IPS-18c (cell line): ENCODE data around the gene OBI1.
"Not testable (repeated sequence)": the region's sequence is repeated elsewhere in the genome, so short reads cannot be mapped to it uniquely, and the experiment has no call there.

Experiments used
- H3K4me3 ChIP-seq: 2 replicates; pipeline ENCODE4 v1.7.0; 2013; ENCODE audit warnings: low read depth, mild to moderate bottlenecking, low read length, moderate library complexity; ENCODE audit not compliant: insufficient read depth
- H3K9me3 ChIP-seq: one replicate; pipeline ENCODE4 v1.6.1; 2013; ENCODE audit warnings: mild to moderate bottlenecking, low read length, moderate library complexity; ENCODE audit not compliant: control insufficient read depth, insufficient read depth

OBI1 gene

DNA sequence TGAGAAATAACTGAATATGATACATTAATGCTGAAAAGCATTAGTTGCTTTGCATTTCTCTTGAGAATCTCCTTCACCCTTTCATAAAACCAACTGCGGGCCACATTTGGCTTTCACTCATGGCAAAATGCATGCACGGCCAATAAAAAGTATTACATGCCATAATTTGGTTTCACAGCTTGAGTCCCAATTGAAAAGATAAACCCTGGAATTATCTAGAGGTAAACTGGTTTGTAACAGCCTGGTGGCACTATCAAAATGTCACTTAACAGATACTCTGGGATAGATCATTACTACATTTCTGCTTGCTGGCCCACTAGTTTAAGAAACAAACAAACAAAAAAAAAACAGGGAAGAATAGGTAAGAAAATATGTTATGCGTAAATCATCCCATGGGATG lies 3.9 kb downstream of the OBI1 start:
- no peak overlapping the region for H3K4me3 ChIP-seq
- H3K9me3 ChIP-seq, result no peaks in the 10 kb centered on the region

DNA sequence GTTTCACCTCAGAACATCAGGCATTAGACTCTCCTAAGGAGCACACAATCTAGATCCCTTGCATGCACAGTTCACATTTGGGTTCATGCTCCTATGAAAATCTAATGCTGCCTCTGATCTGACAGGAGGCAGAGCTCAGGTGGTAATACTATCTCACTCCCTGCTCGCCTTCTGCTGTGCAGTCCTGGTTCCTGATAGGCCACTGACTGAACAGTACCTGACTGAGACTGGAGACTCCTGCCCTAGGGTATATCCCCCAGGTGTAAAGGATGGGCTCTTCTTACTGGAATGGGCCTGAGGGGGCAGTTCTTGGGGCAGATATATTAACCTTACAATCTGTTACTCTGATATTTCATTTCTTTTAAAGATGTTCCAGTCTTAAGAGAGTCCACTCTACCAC lies 6.3 kb downstream of the OBI1 start:
- no peaks in the 10 kb centered on the region for H3K9me3 ChIP-seq
- no peak overlapping the region for H3K4me3 ChIP-seq

DNA sequence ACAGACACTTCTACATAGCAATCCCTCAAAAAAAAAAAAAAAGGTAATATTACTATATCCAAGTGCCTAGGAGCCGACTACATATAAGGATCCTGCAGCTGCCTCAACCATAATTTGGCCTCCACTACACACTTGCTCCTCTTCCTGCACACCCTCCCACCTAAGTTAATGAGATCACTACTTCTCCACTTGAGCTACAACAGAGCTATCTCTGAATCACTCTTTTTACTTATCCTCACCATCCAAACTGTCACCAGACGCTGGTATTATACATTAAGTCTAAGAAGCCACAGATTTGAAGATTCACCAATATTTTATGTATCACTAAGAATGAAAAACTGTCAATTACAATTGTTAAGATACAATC lies 8.3 kb downstream of the OBI1 start:
- no peaks in the 10 kb centered on the region for H3K9me3 ChIP-seq
- no peak overlapping the region for H3K4me3 ChIP-seq

DNA sequence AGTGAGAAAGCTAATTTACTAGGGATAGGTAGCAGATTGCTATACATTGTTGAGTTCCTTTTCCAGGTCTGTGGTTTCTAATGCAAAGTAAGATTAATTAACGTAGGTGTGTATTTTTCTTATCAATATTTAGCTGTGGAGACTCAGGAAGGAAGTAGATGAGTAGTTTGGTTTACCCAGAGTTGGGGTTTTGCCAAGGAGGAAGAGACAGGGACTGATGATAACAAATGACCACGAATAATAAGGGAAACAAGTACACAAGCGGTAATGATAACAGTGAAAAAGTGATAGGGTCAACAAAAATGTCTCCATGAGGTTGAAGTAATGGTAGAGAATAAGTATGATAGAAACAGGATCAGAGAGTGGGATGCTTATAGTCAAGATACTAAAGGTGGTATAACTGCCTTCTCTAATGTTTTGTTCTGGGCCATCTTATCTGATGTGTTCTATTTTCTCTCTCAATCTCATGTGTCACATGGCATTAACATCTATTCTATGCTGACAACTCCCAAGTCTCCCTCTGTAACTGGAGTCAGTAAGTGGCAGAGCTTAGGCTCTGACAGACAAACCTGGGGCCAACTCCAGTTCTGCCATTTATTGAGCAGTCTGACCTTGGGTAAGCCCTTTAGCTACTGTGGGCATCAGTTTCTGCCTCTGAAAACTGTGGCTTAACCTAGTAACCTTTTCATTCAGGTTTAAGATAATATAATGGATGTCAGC lies 8.8 kb downstream of the OBI1 start:
- no peaks in the 10 kb centered on the region for H3K9me3 ChIP-seq
- H3K4me3 ChIP-seq, result no peak overlapping the region

DNA sequence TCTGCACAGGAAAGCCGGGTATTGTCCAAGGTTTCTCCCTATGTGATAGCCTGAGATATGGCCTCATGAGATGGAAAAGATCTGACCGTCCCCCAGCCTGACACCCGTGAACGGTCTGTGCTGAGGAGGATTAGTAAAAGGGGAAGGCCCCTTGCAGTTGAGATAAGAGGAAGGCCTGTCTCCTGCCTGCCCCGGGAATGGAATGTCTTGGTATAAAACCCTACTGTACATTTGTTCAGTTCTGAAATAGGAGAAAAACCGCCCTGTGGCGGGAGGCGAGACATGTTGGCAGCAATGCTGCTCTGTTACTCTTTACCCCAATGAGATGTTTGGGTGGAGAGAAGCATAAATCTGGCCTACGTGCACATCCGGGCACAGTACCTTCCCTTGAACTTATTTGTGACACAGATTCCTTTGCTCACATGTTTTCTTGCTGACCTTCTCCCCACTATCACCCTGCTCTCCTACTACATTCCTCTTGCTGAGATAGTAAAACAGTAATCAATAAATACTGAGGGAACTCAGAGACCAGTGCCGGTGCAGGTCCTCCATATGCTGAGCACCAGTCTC lies 11.8 kb downstream of the OBI1 start:
- H3K9me3 ChIP-seq, H3K4me3 ChIP-seq: not testable (repeated sequence)

DNA sequence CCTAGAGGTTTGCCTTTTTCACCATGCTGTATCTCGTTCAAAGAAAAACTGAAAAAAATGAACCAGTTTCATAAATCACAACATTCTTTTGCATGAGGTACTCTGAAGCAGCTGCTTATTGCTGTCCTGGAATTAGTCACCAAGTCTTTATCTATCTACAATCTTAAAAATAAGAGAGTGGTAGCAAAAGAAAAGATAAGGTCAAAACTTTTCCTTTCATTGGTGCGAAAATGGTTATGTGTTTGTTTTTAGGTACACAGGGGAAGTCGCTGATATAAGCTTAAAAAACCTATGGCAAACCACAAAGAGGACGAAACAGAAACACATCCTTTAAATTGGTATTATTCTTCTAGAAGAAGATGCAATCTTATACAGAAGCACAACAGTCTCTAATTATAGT lies 20.7 kb downstream of the OBI1 start:
- no peak overlapping the region for H3K4me3 ChIP-seq
- no peaks in the 10 kb centered on the region for H3K9me3 ChIP-seq

DNA sequence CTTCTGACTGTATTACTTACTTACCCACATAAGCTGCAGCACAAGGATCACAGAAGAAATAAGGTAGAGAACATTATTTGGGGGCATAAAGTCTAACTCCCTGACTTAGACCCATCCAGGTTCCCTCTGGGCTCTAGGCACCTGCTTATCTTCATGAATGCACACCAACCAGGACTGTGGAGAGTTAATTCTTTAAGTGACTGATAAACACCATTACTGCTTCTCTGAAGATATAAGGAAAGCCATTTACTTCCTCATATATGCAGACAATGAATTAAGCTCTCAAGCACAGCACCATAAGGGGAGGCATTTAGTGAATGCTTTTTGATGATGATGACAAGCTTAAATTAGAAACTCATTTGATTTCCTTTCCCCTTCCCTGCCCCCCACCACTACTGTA lies 22.5 kb downstream of the OBI1 start:
- Histone ChIP-seq H3K9me3 (no peaks in the 10 kb centered on the region), H3K4me3 (no peak overlapping the region)

DNA sequence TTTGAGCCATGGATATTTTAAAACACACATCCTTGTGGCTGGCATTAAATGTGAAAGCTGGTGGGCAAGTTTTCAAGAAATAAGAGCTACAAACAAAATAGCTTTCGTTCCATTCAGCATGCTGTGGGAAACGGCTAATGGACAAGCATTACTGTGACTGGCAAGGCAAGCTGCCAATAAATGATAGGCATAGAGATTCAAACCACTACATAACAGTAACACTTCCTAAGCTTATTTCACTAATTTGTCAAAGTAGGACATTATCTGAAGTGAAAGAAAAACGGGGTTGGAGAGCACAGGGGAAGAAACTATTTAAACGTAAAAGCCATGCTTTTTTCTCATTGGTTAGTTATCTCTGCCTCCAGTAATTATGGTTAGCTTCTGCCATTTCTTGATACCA lies 26.0 kb downstream of the OBI1 start:
- no peaks in the 10 kb centered on the region for H3K9me3 ChIP-seq

DNA sequence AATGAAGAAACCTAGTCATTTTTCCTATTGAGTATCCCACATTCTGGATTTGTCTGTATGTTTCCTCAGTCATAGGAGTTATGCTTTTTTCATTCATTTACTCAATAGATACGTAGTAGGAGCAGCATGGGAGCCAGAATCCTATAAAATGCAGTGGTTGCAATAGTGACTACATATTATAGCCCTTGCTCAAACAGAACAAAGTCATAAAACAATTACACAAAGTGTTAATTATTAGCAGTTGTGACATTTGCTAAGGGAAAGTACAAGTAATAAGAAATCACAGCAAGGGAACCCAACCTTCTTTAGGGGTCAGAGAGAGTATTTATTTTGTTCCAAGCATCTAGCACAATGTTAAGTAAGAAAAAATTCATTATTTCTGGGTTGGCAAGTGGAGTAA lies 27.9 kb downstream of the OBI1 start:
- H3K4me3 ChIP-seq, result no peak overlapping the region
- no peaks in the 10 kb centered on the region for H3K9me3 ChIP-seq

More for the DNA sequence above, 26.0 kb downstream of the OBI1 start:
- H3K4me3 ChIP-seq, result no peak overlapping the region

DNA sequence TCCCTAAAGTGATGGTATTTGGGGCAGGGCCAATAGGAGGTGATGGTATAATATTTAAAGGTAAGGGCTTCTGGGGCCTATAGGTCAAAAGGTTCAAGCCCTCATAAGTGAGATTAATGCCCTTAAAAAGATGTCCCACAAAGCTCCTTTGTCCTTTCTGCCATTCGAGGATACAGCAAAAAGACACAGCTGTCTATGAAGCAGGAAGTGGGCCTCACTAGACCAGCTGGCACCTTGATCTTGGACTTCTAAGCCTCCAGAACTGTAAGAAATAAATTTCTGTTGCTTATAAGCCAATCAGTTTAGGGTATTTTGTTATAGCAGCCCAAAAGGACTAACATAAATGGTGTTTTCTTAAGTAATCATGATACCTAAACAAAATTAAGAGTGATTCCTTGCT lies 28.4 kb downstream of the OBI1 start:
- no peak overlapping the region for H3K4me3 ChIP-seq
- H3K9me3 ChIP-seq, result no peaks in the 10 kb centered on the region

DNA sequence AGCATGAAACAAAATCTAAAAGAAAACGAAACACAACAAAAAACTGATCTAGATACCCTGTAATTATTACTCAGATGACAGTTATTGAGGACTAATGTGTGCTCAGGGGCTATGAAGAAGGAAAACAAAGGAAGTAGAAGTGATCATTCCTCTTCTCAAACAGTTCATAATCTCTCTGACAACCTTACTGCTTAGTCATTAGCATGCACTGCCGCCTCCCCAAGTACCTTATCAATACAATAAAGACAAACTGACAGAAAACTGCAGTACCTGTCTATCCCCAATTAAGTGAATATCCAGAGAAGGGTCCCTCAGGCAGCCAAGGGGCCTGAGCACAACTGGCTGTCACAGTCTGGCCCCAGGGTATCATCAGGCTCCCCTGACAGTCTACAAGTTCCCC lies 33.6 kb downstream of the OBI1 start:
- no peaks in the 10 kb centered on the region for H3K9me3 ChIP-seq
- H3K4me3 ChIP-seq, result no peak overlapping the region

DNA sequence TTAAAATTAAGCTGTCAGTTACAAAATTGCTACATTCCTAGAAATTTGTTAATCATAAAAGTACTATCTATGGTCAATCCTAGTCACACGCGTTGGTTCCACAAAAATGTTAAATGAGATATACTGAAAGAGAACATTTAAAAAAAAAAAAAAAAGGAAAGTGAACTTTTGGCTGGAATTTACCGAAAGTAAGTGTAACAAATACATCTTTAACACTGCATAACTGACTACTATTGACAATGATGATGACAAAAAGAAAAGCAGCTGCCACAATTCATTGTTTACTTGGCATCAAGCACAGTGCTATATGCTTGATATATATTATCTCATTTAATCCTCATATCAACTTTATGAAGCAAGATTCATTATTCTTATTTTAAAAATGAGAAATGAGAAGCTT lies 35.8 kb downstream of the OBI1 start:
- Histone ChIP-seq H3K4me3 (no peak overlapping the region), H3K9me3 (no peaks in the 10 kb centered on the region)

DNA sequence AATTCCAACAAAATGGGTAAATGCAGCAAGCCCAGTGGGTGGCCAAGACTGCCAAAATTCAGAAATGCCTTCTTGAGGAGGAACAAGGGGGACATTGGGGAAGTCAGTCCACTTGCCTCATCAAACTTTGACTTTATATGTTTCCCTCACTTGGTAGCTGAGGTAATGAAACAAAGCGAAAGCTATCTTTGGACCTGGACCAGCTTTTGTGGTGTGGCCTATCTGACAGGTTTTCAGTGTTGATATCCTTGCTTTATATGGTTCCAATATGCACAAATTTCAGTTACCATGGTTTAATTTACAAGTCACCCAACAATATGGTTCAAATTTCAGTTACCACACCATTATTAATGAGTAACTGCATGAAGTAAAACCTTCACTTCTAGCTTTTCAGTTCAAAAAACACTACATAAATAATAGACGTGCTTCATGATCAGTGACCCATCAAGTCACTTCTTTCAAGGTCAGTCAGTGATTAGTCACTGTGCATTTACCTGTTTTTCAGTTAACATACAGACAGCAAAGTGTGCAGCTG lies 38.0 kb downstream of the OBI1 start:
- H3K4me3 ChIP-seq, result no peak overlapping the region
- H3K9me3 ChIP-seq, result no peaks in the 10 kb centered on the region

DNA sequence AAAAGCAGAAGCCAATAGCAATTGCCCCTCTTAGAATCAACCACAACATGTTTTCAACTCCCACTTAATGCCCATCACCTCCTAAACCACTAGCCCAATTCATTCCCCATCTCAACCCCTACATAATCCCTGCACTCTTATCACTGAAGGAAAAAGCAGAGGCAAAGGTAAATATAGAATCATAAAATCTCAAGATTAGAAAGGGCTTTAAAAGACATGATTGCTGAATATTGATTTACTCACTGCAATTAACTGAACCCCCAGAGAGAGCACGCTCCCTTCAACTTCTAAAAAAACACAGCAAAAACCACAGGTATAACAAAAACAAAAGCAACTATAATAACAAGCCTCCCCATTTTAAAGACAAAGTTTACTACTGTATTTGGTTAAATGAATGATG lies 40.5 kb downstream of the OBI1 start:
- Histone ChIP-seq H3K9me3 (no peaks in the 10 kb centered on the region), H3K4me3 (no peak overlapping the region)

DNA sequence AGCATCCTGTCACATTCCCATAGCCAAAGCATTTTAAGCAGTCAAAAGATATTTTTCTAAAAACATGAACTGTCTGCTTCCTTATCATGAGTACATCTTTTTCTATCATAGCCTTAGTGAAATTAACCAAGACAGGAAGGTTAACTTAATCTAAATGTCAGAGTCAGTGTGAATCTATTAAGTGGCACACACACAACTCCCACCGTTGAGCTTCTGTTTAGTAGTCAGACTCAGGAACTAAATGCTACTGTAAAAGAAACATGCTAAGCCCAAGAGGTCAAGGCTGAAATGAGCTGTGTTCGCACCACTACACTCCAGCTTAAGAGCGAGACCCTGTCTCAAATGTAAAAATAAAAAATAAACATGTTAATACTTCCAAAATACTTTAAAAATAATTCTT lies 47.9 kb downstream of the OBI1 start:
- Histone ChIP-seq H3K9me3 (no peaks in the 10 kb centered on the region), H3K4me3 (no peak overlapping the region)

DNA sequence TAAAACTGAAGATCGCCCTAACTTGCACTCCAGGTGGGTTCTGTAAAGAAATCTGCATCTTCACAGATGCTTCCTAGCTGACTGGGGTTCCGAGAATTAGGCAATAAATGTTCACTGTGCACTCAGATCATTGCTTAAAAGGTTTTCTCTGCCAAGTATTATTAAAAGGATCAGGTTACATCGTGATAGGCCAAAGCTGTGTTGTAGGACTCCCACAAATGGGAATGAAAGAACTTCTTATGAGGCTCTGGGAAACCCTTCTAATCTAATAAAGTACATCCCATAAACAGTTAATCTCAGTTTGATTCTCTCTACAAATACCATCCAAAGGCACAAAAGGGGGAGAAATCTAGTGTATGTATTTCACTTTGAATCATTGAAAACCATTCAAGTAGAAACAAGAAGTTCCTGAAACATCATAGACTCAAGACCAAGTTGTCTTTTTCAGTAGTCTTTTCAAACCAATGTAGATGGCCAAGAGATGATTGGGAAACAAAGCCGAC lies 48.5 kb downstream of the OBI1 start:
- Histone ChIP-seq H3K4me3 (no peak overlapping the region), H3K9me3 (no peaks in the 10 kb centered on the region)

DNA sequence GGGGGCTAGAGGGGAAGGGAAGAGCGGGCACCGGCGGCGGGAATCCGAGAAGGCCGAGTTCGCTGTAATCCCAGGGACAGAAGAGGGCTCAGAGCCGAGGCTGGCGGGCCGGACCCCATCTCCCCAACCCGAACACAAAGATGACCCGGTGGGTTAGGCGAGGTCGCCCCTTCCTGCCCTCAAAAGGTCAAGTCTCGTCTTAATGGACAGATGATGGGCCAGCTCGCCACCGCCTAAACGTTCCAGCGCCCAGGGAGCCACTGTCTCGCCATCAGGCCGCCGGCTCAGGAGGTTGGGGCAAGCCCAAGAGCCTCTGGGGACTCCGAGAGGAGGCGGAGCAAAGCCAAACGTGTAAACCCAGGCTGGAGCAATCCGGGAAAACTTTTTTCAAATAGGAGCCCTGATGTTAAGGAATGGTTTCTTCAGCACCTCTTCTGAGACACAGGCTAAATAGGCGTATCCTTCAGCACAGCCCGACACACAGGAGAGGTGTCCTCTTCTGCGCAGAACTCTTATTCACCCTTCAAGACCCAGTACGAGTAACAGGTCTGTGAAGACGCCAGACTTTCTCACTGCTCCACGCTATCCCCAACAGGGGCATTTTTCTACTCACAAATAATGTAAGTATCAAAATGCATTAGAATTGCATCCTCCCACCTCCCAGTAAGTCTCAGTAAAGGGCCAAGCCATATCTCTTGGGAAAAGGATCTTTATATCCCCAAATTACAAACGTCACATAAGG lies 49.3 kb downstream of the OBI1 start:
- Histone ChIP-seq H3K4me3 (peak overlapping the region; percentile 45), H3K9me3 (no peaks in the 10 kb centered on the region)
